Kidney (tissue), 14 donors: ENCODE results near the gene PDE1C. TPM values are rescaled to one million over a fixed set of nuclear protein-coding genes. Genes with fewer than 3 reads are reported as not detected.

Source experiments
- DNase-seq, 5 donors: peaks; one replicate each; pipeline ENCODE4 v3.0.0-alpha.2; 2013 to 2020
- FAIRE-seq: peaks from 2 replicates; lab custom pipeline; 2012; peaks lifted over from hg19 to GRCh38; lab: Jason Lieb, UNC
- H3K27ac ChIP-seq, 2 donors: one replicate each; pipeline ENCODE4 v1.7.0; 2013; ENCODE audit warnings: low read depth in 2 of 2, low read length in 2 of 2, inconsistent platforms in 1 of 2
- H3K27me3 ChIP-seq: one replicate; pipeline ENCODE4 v1.7.1; 2013; ENCODE audit warnings: low read length, inconsistent platforms; ENCODE audit not compliant: control insufficient read depth, insufficient read depth
- H3K36me3 ChIP-seq, 3 donors: one replicate each; pipeline versions ENCODE4 v1.7.0 to v1.7.1; 2013; ENCODE audit warnings: low read length in 3 of 3, control low read depth in 1 of 3, inconsistent platforms in 1 of 3; ENCODE audit not compliant: insufficient read depth in 3 of 3, control insufficient read depth in 2 of 3
- H3K4me1 ChIP-seq, 3 donors: one replicate each; pipeline versions ENCODE4 v1.7.0 to v1.7.1; 2013; ENCODE audit warnings: low read length in 3 of 3, inconsistent platforms in 1 of 3, low read depth in 1 of 3; ENCODE audit not compliant: control insufficient read depth in 2 of 3, insufficient read depth in 2 of 3
- H3K4me3 ChIP-seq, 3 donors: one replicate each; pipeline versions ENCODE4 v1.7.0 to v1.8.1; 2013; ENCODE audit warnings: low read length in 3 of 3, control low read depth in 1 of 3, inconsistent platforms in 1 of 3
- H3K9ac ChIP-seq, 3 donors: one replicate each; pipeline versions ENCODE4 v1.7.0 to v1.7.1; 2013; ENCODE audit warnings: low read length in 3 of 3, control low read depth in 1 of 3, inconsistent platforms in 1 of 3
- H3K9me3 ChIP-seq, 3 donors: one replicate each; pipeline versions ENCODE4 v1.7.0 to v1.7.1; 2013; ENCODE audit warnings: low read length in 3 of 3, control low read depth in 1 of 3, inconsistent platforms in 1 of 3; ENCODE audit not compliant: control insufficient read depth in 2 of 3, insufficient read depth in 1 of 3
- CTCF ChIP-seq: IDR thresholded peaks from 3 replicates; pipeline ENCODE4 v1.5.1; 2012; ENCODE audit warnings: mild to moderate bottlenecking, moderate library complexity, borderline replicate concordance; ENCODE audit not compliant: insufficient read depth; ENCODE audit errors: extremely low read depth
- intact Hi-C: fragments of 100-400 bp; cut with DNase I; formaldehyde crosslinking; loops from one replicate; pipeline ENCODE4 v1.11.1; 2022
- polyA plus RNA-seq: library from polyadenylated mRNA; stranded (reverse); fragments of 350-450 nt; fragmentation: Illumina TruSeq; extraction: RNeasy Lipid Tissue Mini Kit (QIAGEN cat#74804); gene quantifications from one replicate; pipeline ENCODE4 v1.2.3, GENCODE V29; 2014; ENCODE audit warnings: low read depth, low replicate concordance; ENCODE audit not compliant: insufficient read depth
- total RNA-seq: library from RNA; stranded (reverse); fragmentation: NEBNext Ultra II Directional; extraction: Animal tissue kit (Norgen Biotek cat#: 25700); gene quantifications from one replicate; pipeline ENCODE4 v1.2.1, GENCODE V29; 2021
- donor health status: control.
- donor health status: control.
- donor health status: control.
- donor health status: control.
- donor health status: control.
- donor health status: DM: yes; HTN: yes; CAD: no.
- donor health status: Normal renal cell carcinoma (clear cell type).

PDE1C gene
- total and polyA plus RNA-seq, 2 donors from 2014 or later, result 3.3 to 5.5 TPM

DNA sequence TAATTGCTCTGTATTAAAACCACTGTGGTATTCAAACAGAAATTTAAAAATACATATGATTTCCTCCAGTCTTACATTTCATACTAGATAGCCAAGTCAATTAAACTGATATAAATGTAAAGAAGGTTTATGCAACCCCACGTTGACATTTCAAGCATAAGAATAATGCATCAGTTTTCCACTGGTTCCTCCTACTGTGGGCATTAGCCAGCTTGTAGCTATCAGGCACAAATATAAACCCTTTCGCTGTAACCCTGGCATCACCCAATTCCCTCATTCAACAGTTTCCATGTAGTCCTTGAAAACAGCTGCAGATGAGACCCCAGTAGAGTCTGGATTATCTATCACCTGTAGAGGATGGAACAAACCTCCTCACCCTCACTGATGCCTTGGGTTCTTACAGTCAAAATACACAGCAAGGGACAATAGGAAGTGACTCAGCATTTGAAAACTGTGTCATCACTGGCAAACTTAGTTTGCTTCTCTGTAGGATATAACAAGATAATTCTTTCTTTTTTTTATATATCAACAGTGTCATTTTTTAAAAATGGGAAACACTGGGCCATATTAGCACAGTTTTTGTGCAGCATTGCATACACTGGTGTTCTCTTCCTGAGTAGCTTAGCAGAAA, 113.0 kb downstream of the PDE1C start:
- intact Hi-C loops, result no loop called here
- H3K27ac ChIP-seq, result no peak overlapping the region
- no peak overlapping the region for H3K9ac ChIP-seq
- FAIRE-seq (no peak), DNase-seq (no peak)
- no peak for TF ChIP-seq CTCF
- no peaks in the 10 kb centered on the region for H3K27me3 ChIP-seq
- H3K9me3 ChIP-seq, result no peaks in the 10 kb centered on the region
- no peaks in the 10 kb centered on the region for H3K4me1 ChIP-seq
- H3K36me3 ChIP-seq, result no peaks in the 10 kb centered on the region
- no peak overlapping the region for H3K4me3 ChIP-seq

- no peak for FAIRE-seq
- no peak overlapping the region for H3K9ac ChIP-seq
- intact Hi-C loops, result no loop called here
Measured at GRCh38 chr7:31955641-31956040, 114.6 kb downstream of the PDE1C start.

GRCh38 chr7:31955021-31955420, 115.2 kb downstream of the PDE1C start:
- Histone ChIP-seq H3K4me3 (no peak overlapping the region), H3K9me3 (no peaks in the 10 kb centered on the region), H3K27ac (no peak overlapping the region), H3K9ac (no peak overlapping the region), H3K36me3 (no peaks in the 10 kb centered on the region), H3K4me1 (no peaks in the 10 kb centered on the region), H3K27me3 (no peaks in the 10 kb centered on the region)
- TF ChIP-seq CTCF, result no peak
- FAIRE-seq (no peak), DNase-seq (no peak)
- intact Hi-C loops, result no loop called here

More at GRCh38 chr7:31955641-31956040, 114.6 kb downstream of the PDE1C start:
- Histone ChIP-seq H3K4me3 (no peak overlapping the region), H3K27me3 (no peaks in the 10 kb centered on the region), H3K4me1 (no peaks in the 10 kb centered on the region), H3K27ac (no peak overlapping the region), H3K36me3 (no peaks in the 10 kb centered on the region), H3K9me3 (no peaks in the 10 kb centered on the region)
- TF ChIP-seq CTCF, result no peak
- no peak for DNase-seq

DNA sequence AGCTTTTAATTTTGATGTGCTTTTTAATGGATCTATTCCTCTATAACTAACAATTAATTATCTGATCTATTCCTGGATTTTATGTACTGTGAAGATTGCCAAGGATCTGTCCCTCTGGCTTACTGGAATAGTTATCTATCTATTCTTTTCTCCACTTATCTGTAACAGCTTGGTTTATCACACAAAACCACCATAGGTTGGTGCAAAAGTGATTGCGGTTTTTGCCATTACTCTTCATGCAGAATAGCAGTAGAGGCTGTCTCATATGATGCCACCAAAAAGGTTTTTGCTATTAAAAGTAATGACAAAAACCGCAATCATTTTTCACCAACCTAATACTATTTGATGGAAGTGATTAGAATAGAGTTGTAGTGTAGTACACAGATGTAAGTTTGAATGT, 115.7 kb downstream of the PDE1C start:
- DNase-seq (no peak), FAIRE-seq (no peak)
- no peak for TF ChIP-seq CTCF
- Histone ChIP-seq H3K4me3 (no peak overlapping the region), H3K27ac (no peak overlapping the region), H3K4me1 (no peaks in the 10 kb centered on the region), H3K27me3 (no peaks in the 10 kb centered on the region), H3K9ac (no peak overlapping the region), H3K36me3 (no peaks in the 10 kb centered on the region), H3K9me3 (no peaks in the 10 kb centered on the region)
- intact Hi-C loops, result no loop called here
